HG02840 (cell line): ENCODE measurements around the gene GRAMD1B.
A peak's percentile ranks its signal among the peaks of the same experiment; 100 is the strongest.

Source experiments
- ATAC-seq: cut with Tn5 transposase; IDR thresholded peaks from one replicate; pipeline ENCODE4 v1.9.1; 2021; ENCODE audit warnings: mild to moderate bottlenecking, moderate library complexity, moderate number of reproducible peaks; ENCODE audit not compliant: unreplicated experiment, low FRiP score

GRAMD1B gene

GRCh38 chr11:123429913-123430720 lies at the start of gene GRAMD1B:
TSS of gene GRAMD1B (plus strand) at chr11:123430269. CDS start at chr11:123430793, 524 bp downstream.
- ATAC-seq = peak; percentile 50

DNA sequence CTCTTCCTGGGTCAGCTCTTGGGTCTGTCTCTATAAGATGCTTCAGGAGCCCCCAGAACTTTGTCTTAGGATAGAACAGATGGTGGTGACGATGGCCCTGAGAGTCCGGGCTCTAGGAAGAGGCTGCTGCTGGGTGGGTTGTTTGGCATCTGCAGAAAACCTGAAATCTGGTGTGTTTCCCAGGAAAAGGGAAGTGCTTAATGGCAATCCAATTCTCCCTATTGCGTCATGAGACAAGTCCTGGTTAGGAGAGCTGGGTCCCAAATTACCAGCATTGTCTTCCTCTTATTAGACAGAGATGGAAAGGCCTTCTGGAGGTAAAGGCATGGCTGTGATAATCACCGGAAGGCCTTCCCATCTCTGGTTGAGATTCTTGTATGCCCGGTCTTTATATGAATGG lies 48.9 kb upstream of the GRAMD1B start:
- no peak for ATAC-seq

DNA sequence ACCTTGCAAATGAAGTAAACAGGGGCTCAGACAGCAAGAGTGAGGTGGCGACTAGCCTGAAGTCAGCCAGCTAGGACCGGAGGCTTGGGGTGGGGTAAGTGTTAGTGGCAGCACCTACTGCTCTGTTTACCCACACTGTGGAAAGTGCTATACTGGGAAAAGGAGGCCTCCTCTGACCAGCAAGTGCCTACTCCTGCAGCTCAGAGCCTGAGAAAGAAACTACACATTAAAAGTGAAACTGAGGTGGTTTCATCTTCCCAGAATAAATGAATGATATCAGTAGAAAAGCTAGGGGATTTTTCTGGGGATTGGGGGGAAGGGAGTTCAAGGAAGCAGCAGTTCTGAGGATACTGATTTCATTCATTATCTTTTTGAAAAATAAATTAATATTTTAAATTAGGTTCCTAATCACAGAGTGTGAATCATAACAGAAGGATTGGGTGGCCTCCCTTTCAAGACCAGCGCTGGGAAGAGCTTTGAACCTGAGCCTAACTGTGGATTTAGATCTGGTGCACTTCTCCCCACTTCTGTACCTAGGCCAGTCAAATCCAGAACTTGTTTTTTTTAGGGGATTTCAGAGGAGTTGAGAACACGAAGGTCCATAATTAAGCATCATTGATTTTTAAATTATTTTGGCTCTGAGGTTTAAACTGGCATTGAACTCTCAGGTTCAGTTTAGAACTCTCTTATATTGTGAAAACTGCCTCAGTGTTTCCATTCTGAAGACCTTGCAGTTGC lies 48.1 kb upstream of the GRAMD1B start:
- peak; percentile 59 for ATAC-seq

GRCh38 chr11:123382555-123383074 lies 47.5 kb upstream of the GRAMD1B start:
- ATAC-seq = no peak

DNA sequence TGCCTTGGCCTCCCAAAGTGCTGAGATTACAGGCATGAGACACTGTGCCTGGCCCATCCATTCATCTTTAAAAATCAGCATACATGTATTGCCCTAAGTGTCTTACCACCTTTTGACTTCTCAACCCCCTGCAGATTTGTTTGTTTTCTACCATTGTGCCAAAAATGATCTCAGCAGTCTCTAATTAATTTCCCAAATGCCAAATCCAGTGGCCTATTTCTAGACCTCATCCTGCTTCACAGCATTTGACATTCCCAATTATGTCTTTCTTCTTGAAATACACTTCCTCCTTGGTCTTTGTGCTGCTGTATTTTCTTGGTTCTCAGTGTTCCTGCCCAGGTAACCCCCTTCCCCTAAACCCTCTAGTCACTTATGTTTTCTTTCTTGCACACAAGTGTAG lies 46.0 kb upstream of the GRAMD1B start:
- ATAC-seq = no peak

DNA sequence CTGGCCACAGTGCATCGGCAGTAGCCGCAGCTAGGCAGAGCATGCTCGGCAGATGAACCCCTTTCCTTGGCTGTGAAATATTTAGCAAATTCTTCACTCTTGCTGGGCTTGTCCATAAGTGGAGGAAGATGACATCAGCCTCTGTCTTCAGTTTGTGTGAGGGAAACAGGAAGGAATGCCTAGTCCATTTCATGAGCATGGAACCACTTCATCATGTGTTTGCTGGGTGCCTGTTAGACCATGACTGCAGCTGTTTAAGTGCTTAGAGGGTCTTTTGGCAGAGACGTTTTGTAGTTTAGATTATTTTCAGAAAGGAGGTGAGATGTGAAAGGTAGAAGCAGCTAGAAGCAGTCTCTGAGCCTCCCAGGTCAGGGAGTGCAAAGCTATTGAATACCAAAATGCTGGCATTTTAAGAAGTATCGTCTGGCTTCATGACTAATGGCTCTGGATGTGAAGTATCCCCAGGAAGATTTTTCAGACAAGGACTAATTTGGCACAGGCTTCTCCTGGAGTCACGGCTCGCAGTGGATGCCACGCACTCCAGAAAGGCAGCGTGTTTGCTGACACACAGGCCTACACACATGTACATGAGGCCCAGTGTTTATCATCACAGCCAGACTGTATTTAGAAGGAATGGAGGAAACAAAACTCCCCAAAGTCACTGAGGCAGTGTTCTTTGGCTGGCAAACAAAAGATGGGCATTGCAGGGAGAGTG lies 43.1 kb upstream of the GRAMD1B start:
- no peak for ATAC-seq

GRCh38 chr11:123388640-123389039 lies 41.4 kb upstream of the GRAMD1B start:
- no peak for ATAC-seq

DNA sequence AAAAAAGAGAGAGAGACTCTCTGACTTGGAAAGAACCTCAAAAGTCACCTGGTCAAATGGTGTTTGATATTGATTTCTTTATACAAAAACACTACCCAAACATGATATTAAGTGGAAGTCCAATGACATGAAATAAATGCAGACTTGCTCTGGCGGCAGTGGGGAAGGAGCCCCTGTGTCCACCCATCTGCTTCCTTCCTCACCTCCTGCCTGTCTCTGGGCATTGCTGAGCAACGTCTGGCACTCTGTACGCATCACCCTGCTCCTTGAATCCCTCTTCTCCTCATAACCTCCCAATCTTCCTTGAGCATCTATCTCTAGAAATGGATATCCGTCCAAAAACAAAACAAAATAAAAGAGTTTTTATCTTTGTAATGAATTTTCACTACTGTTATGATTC lies 39.9 kb upstream of the GRAMD1B start:
- no peak for ATAC-seq

DNA sequence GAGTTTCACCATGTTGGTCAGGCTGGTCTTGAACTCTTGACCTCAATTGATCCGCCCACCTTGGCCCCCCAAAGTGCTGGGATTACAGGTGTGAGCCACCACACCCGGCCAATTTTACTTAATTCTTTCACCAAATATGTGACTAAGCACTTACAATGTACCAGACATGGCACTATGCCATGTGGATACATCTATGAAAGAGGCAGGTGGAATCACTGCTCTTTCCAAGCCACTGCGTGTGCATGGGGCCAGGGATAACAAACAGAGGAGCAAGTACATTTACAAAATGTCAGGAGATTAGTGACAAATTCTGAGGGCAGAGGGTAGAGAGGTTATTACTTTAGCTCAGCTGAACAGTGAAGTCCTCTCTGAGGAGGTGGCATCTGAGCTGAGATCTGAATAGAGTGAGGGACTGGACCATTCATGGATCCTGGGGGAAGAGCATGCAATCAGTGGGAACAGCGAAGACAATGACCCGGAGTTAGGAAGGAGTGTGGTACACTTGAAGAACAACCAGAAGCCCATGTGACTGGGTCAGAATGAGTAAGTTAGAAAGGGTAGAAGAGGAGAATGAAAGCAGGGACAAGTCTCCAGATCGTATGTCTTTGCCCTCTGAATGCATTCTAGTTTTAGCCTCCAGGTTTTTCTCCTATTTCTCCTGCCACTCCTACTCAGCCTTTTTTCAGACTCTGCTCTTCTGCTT lies 38.3 kb upstream of the GRAMD1B start:
- ATAC-seq = no peak

DNA sequence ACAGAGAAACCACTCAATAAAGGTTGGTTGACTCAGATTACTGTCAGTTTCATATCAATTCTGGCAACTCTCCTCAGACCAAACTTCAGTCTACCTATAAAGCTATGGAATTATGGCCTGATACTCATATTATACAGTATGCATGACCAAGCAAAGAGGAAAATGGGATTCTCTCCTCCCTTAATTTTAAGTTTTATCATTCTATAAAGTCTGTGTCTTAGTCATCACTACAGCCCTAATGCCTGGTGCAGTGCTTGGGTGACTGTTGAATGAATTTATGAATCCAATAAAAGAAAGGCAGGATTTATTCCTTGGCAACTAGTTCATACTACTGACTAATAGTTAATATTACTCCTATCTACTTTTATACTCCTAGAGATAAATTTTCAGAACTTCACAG lies 37.6 kb upstream of the GRAMD1B start:
- ATAC-seq = no peak

- ATAC-seq = no peak
Observed at GRCh38 chr11:123392844-123393243, 37.2 kb upstream of the GRAMD1B start.

- ATAC-seq = no peak
Observed at GRCh38 chr11:123393312-123393927, 36.6 kb upstream of the GRAMD1B start.

DNA sequence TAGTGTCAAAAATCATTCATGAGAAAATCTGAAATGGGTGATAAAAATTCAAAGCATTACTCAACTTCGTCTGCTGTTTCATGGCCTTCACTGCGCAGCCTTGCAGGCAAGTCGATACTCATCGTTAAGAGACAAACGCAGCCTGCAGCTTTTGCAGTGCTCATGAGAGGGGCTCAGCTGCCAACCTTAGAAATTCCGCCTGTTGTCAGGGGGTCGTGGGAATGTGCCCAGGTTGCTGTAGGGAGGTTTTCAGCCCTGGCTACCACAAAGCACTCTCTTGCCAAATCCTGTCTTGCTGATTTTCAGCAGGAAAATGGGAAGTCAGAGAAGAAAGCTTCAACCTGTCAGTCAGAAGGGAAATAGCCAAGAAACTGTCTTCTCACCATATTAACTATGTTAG lies 25.4 kb upstream of the GRAMD1B start:
- ATAC-seq = no peak

DNA sequence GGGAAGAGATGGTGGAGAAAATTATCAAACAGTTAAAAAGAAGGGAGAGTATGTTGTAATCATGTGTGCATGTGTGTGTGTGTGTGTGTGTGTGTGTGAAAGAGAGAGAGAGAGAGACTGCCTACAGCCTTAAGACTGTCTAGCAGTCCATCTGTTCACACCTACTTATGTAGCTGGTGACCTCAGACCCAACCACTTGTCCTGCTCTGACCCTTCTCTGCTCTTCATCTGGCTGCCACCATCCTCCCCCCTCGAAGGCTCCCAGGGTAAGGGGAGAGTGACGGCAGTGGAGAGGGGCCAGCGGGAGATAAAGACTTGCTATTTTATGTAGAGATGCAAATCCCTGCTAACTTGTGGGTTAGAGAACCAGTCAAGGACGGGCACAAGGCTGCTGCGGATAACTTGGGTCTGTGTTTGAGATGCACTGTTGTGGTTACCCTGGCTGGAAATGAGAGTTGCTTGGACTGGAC lies 24.9 kb upstream of the GRAMD1B start:
- no peak for ATAC-seq

- ATAC-seq = no peak
Observed at GRCh38 chr11:123406441-123407129, 23.5 kb upstream of the GRAMD1B start.

GRCh38 chr11:123407130-123407995 lies 22.7 kb upstream of the GRAMD1B start:
- ATAC-seq = no peak

DNA sequence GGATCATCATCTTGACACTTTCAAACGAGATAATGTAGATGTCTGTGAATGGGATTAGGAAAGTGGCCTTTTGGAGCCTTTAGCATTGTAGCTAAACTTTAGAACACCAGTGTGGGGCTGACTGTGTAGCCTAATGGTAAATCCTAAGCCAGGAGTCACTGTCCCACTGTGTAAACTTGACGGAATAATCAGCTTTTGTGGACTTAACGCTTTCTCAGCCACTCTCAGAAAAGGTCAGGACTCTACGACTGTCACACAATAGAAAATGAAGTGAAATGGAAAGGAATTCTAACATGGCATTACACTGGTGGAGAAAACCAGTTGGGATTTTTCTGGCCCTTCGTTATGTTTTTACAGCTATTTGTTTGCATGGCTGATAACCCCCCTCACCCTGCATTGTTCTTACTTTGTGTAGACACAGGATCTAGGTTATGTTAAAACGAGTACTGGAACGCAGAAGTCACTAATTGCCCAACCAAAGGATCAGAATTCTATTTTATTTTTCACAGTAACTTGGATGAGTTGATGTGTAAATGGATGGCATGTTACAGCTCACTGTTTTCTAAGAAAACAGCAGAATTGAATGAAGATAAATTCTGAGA lies 22.0 kb upstream of the GRAMD1B start:
- ATAC-seq = no peak
